GM12878 (cell line): ENCODE results near the gene CACNA1B. TPM values are rescaled to one million over a fixed set of nuclear protein-coding genes. Genes with fewer than 3 reads are reported as not detected.

ENCODE experiments used
- ATAC-seq: fragments of 200-7000 bp; cut with Tn5 transposase; 3 replicates; pipeline ENCODE4 v1.9.1; 2020; ENCODE audit warnings: mild to moderate bottlenecking, moderate library complexity
- BruUV-seq: library from RNA; stranded (reverse); fragments of 400-500 nt; replicated peaks from 2 replicates; lab custom pipeline; 2021; lab: Mats Ljungman, UMichigan
- CTCF ChIA-PET: fragments of 300-600 bp; sonication (Branson Sonifier 250); formaldehyde crosslinking; extraction: SDS; loops from one replicate; lab custom pipeline; 2021; ENCODE audit warnings: inconsistent platforms; lab: Yijun Ruan, JAX
- POLR2A ChIA-PET: fragments of 350-600 bp; formaldehyde crosslinking; extraction: SDS; loops from one replicate; lab custom pipeline; 2021; ENCODE audit warnings: inconsistent platforms; lab: Charles Lee
- RAD21 ChIA-PET: fragments of 300-600 bp; sonication (Branson Sonifier 250); formaldehyde crosslinking; loops from one replicate; lab custom pipeline; 2023; ENCODE audit warnings: antibody characterized with exemption; ENCODE audit not compliant: unreplicated experiment; lab: Charles Lee
- SMC1A ChIA-PET: fragments of 300-600 bp; sonication (Branson Sonifier 250); formaldehyde crosslinking; loops from one replicate; lab custom pipeline; 2023; ENCODE audit not compliant: unreplicated experiment, uncharacterized antibody; lab: Charles Lee
- DNase-seq: peaks from one replicate; pipeline ENCODE4 v3.0.0-alpha.2; 2011; ENCODE audit warnings: low read depth, low spot score
- FAIRE-seq: peaks from 3 replicates; lab custom pipeline; 2011; peaks lifted over from hg19 to GRCh38; lab: Jason Lieb, UNC
- H2AFZ ChIP-seq: 2 replicates; pipeline ENCODE4 v1.6.0; 2011; ENCODE audit warnings: low read depth, low read length, control low read depth; ENCODE audit not compliant: control insufficient read depth
- H3K27ac ChIP-seq: 2 replicates; pipeline ENCODE4 v1.5.1; 2011; ENCODE audit warnings: control low read depth; ENCODE audit not compliant: control insufficient read depth, insufficient read depth
- H3K27me3 ChIP-seq, 2 experiments: replicated peaks in 1 of 2; 2 replicates each; pipeline versions ENCODE4 v1.6.0 to v1.6.1; 2011; ENCODE audit warnings: low read length in 1 of 2; ENCODE audit not compliant: control insufficient read depth in 2 of 2, insufficient read depth in 2 of 2
- H3K36me3 ChIP-seq, 2 experiments: 2 replicates each; pipeline ENCODE4 v1.5.1; 2011; ENCODE audit warnings: low read length in 1 of 2; ENCODE audit not compliant: control insufficient read depth in 2 of 2, insufficient read depth in 2 of 2
- H3K4me1 ChIP-seq: 2 replicates; pipeline ENCODE4 v1.6.1; 2011; ENCODE audit warnings: mild to moderate bottlenecking, low read length, moderate library complexity, mixed read lengths; ENCODE audit not compliant: control insufficient read depth, insufficient read depth
- H3K4me2 ChIP-seq: 2 replicates; pipeline ENCODE4 v1.6.0; 2011; ENCODE audit warnings: control low read depth; ENCODE audit not compliant: control insufficient read depth, insufficient read depth
- H3K4me3 ChIP-seq: fragments of 200-600 bp; sonication (generic); 2 replicates; pipeline ENCODE4 v1.5.1; 2016
- H3K79me2 ChIP-seq: 2 replicates; pipeline ENCODE4 v1.6.0; 2011; ENCODE audit warnings: low read length; ENCODE audit not compliant: control insufficient read depth, insufficient read depth
- H3K9ac ChIP-seq: 2 replicates; pipeline ENCODE4 v1.8.0; 2011; ENCODE audit warnings: low read length, control low read depth, mixed read lengths; ENCODE audit not compliant: control insufficient read depth, insufficient read depth
- H3K9me3 ChIP-seq: replicated peaks from 3 replicates; pipeline ENCODE4 v1.5.1; 2011; ENCODE audit warnings: mild to moderate bottlenecking, low read length; ENCODE audit not compliant: control insufficient read depth, insufficient read depth
- H4K20me1 ChIP-seq: 2 replicates; pipeline ENCODE4 v1.6.0; 2011; ENCODE audit not compliant: control insufficient read depth, insufficient read depth
- GABPA ChIP-seq: IDR thresholded peaks from 2 replicates; pipeline ENCODE4 v1.6.1; 2014; ENCODE audit warnings: antibody characterized with exemption, low read depth, mild to moderate bottlenecking, inconsistent platforms
- MEF2A ChIP-seq: IDR thresholded peaks from 2 replicates; pipeline ENCODE4 v1.6.1; 2011; ENCODE audit warnings: low read depth, mild to moderate bottlenecking, low read length, moderate library complexity; ENCODE audit not compliant: insufficient read depth
- NFYA ChIP-seq: IDR thresholded peaks from 2 replicates; pipeline ENCODE4 v1.6.1; 2011; ENCODE audit warnings: low read depth, mild to moderate bottlenecking, low read length, improper control_type of control experiment, borderline replicate concordance
- PAX8 ChIP-seq: fragments of 450-650 bp; IDR thresholded peaks from 2 replicates; pipeline ENCODE4 v1.6.1; 2017; ENCODE audit warnings: mild to moderate bottlenecking, moderate library complexity
- SREBF2 ChIP-seq: IDR thresholded peaks from 2 replicates; pipeline ENCODE4 v1.6.1; 2012; ENCODE audit warnings: mild to moderate bottlenecking, low read length
- YY1 ChIP-seq: IDR thresholded peaks from 2 replicates; pipeline ENCODE4 v1.6.1; 2011; ENCODE audit warnings: low read depth, mild to moderate bottlenecking, low read length
- WGBS: methylation state at CpG from one replicate; pipeline ENCODE4 v1.1.6; 2016; ENCODE audit warnings: low lambda C conversion rate; ENCODE audit not compliant: insufficient replicate concordance, insufficient coverage; ENCODE audit errors: missing lambda C conversion rate; 5-methylcytosine and 5-hydroxymethylcytosine counted together
- in situ Hi-C: fragments of 300-500 bp; cut with MboI; formaldehyde crosslinking; loops from 9 replicates; pipeline ENCODE4 v1.14.3; 2018; ENCODE audit warnings: mixed read lengths
- intact Hi-C: fragments of 100-400 bp; cut with micrococcal nuclease; formaldehyde crosslinking; loops from one replicate; pipeline ENCODE4 v1.14.2; 2022; ENCODE audit not compliant: unreplicated experiment
- polyA plus RNA-seq, 11 experiments: library from polyadenylated mRNA; depleted of rRNA in 4 of 11; unstranded in 6 of 11; stranded (reverse) in 5 of 11; fragments of >200 nt; fragmentation: Nextera tagmentation in 4 of 11; fragmentation: Illumina TruSeq in 1 of 11; extraction: Ambion mirVana in 4 of 11; extraction: Trizol in 1 of 11; gene quantifications; 1 replicate in 1 of 11; 2 replicates in 10 of 11; pipeline versions ENCODE4 v1.2.1 to v1.2.3, GENCODE V29; 2011 to 2016; ENCODE audit warnings: inconsistent platforms in 2 of 11, missing spikeins in 2 of 11, low read depth in 1 of 11
- total RNA-seq, 4 experiments: library from RNA; depleted of rRNA in 3 of 4; stranded (reverse); fragments of >200 nt in 3 of 4; fragmentation: Illumina TruSeq in 1 of 4; extraction: Trizol in 1 of 4; gene quantifications; 2 replicates each; pipeline versions ENCODE4 v1.2.1 to v1.2.3, GENCODE V29; 2013 to 2021
- TF ChIP-seq, protein P1 (sequence below): fragments of 450-650 bp; IDR thresholded peaks from 2 replicates; pipeline ENCODE4 v1.6.1; 2018; ENCODE audit warnings: mild to moderate bottlenecking, low read depth, moderate library complexity; ENCODE audit not compliant: partially characterized antibody
- TF ChIP-seq, protein P2 (sequence below): IDR thresholded peaks from 2 replicates; pipeline ENCODE4 v1.6.1; 2011; ENCODE audit warnings: borderline replicate concordance, low read depth, mild to moderate bottlenecking, moderate library complexity, low read length; ENCODE audit not compliant: insufficient read depth, poor library complexity, severe bottlenecking

Gene CACNA1B
- total and polyA plus RNA-seq, 10 of the 15 experiments (the other 5 are each of a cell fraction or from before 2014, with no cell fraction given): 0.01 to 0.03 (median 0.01) TPM; not detected in 7

DNA sequence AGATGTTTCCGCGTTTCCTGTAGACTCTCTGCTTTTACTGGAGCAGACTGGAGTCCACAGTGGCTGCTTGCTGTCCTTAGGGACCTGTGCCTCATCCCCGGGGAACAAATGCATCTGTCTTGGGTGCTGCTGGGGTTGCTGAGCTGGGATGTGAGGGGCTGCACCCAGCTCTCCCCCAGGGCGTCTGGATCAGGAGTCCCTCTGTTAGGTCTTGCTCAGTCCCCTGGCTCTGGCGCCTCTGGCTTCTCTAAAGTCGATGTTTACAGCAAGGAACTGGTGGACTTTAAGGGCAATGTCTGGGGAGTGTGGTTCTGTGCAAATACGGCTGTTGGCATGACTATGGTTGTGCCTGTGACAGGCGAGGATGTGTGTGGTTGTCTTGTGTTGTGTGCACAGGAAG, 91.4 kb downstream of the CACNA1B start:
- intact Hi-C loops: no loop called here
- H3K9me3 ChIP-seq: no peaks in the 10 kb centered on the region
- ATAC-seq: no peak
- H3K27me3 ChIP-seq: no peaks in the 10 kb centered on the region
- no peaks in the 10 kb centered on the region for H4K20me1 ChIP-seq
- ChIA-PET POLR2A (no interaction called here), RAD21 (no interaction called here), SMC1A (no interaction called here), CTCF (no interaction called here)
- H3K4me1 ChIP-seq: no peaks in the 10 kb centered on the region
- WGBS: 21% methylated on average over 8 of the region's 8 CpGs
- TF ChIP-seq NFYA (no peak), SREBF2 (no peak), PAX8 (no peak), GABPA (no peak), MEF2A (no peak), YY1 (no peak)
- TF ChIP-seq, protein P1, sequence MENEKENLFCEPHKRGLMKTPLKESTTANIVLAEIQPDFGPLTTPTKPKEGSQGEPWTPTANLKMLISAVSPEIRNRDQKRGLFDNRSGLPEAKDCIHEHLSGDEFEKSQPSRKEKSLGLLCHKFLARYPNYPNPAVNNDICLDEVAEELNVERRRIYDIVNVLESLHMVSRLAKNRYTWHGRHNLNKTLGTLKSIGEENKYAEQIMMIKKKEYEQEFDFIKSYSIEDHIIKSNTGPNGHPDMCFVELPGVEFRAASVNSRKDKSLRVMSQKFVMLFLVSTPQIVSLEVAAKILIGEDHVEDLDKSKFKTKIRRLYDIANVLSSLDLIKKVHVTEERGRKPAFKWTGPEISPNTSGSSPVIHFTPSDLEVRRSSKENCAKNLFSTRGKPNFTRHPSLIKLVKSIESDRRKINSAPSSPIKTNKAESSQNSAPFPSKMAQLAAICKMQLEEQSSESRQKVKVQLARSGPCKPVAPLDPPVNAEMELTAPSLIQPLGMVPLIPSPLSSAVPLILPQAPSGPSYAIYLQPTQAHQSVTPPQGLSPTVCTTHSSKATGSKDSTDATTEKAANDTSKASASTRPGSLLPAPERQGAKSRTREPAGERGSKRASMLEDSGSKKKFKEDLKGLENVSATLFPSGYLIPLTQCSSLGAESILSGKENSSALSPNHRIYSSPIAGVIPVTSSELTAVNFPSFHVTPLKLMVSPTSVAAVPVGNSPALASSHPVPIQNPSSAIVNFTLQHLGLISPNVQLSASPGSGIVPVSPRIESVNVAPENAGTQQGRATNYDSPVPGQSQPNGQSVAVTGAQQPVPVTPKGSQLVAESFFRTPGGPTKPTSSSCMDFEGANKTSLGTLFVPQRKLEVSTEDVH: no peak
- TF ChIP-seq, protein P2, sequence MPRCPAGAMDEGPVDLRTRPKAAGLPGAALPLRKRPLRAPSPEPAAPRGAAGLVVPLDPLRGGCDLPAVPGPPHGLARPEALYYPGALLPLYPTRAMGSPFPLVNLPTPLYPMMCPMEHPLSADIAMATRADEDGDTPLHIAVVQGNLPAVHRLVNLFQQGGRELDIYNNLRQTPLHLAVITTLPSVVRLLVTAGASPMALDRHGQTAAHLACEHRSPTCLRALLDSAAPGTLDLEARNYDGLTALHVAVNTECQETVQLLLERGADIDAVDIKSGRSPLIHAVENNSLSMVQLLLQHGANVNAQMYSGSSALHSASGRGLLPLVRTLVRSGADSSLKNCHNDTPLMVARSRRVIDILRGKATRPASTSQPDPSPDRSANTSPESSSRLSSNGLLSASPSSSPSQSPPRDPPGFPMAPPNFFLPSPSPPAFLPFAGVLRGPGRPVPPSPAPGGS: no peak
- no peaks in the 10 kb centered on the region for H3K36me3 ChIP-seq
- H3K79me2 ChIP-seq: no peaks in the 10 kb centered on the region
- no peak overlapping the region for H3K4me2 ChIP-seq
- H3K9ac ChIP-seq: no peak overlapping the region
- no peak for DNase-seq
- H2AFZ ChIP-seq: no peak overlapping the region
- no peak for FAIRE-seq
- no TSS peak for BruUV-seq
- no peak overlapping the region for H3K27ac ChIP-seq
- H3K4me3 ChIP-seq: no peak overlapping the region
- in situ Hi-C loops: no loop called here
